Calu3 (cell line): ENCODE data around the gene PHF2. TPM values are rescaled to one million over a fixed set of nuclear protein-coding genes. Genes with fewer than 3 reads are reported as not detected.

Experiments
- BruUV-seq: library from RNA; stranded (reverse); fragments of 400-500 nt; replicated peaks from 2 replicates; lab custom pipeline; 2021; lab: Mats Ljungman, UMichigan
- CTCF ChIA-PET: fragments of 300-600 bp; sonication (Branson Sonifier 250); formaldehyde crosslinking; loops from one replicate; lab custom pipeline; 2022; ENCODE audit warnings: antibody characterized with exemption; lab: Charles Lee
- DNase-seq: peaks from one replicate; pipeline ENCODE4 v3.0.0; 2022
- H3K27ac Mint-ChIP-seq: one replicate; pipeline ENCODE4 v1.8.0; 2022; ENCODE audit warnings: mixed read lengths; ENCODE audit not compliant: unreplicated experiment
- H3K27me3 Mint-ChIP-seq: one replicate; pipeline ENCODE4 v1.8.0; 2022; ENCODE audit warnings: mixed read lengths; ENCODE audit not compliant: unreplicated experiment
- H3K36me3 Mint-ChIP-seq: one replicate; pipeline ENCODE4 v1.8.0; 2022; ENCODE audit warnings: mild to moderate bottlenecking, moderate library complexity, mixed read lengths; ENCODE audit not compliant: insufficient read depth, unreplicated experiment
- H3K4me1 Mint-ChIP-seq: one replicate; pipeline ENCODE4 v1.8.0; 2022; ENCODE audit warnings: mild to moderate bottlenecking, low read depth, mixed read lengths; ENCODE audit not compliant: unreplicated experiment
- H3K4me3 Mint-ChIP-seq: one replicate; pipeline ENCODE4 v1.8.0; 2022; ENCODE audit warnings: mild to moderate bottlenecking, low read depth, moderate library complexity, mixed read lengths; ENCODE audit not compliant: unreplicated experiment
- H3K9me3 Mint-ChIP-seq: one replicate; pipeline ENCODE4 v1.8.0; 2022; ENCODE audit warnings: low read depth, mixed read lengths; ENCODE audit not compliant: unreplicated experiment
- CTCF ChIP-seq: fragments of 200-600 bp; IDR thresholded peaks from one replicate; pipeline ENCODE4 v1.8.0; 2022; ENCODE audit warnings: antibody characterized with exemption; ENCODE audit not compliant: unreplicated experiment
- intact Hi-C: fragments of 100-400 bp; cut with micrococcal nuclease; formaldehyde crosslinking; loops from one replicate; pipeline ENCODE4 v1.10.0; 2022; ENCODE audit not compliant: unreplicated experiment
- total RNA-seq: library from RNA; stranded (reverse); gene quantifications from 2 replicates; pipeline ENCODE4 v1.2.3, GENCODE V29; 2022

Gene PHF2
- total RNA-seq, 1 experiment from 2014 or later, result 13.9 TPM

- CTCF ChIA-PET, result no interaction called here
- Mint-ChIP-seq H3K27me3 (no peaks in the 10 kb centered on the region), H3K4me3 (no peak overlapping the region), H3K9me3 (no peaks in the 10 kb centered on the region), H3K36me3 (peaks cover 5% of the 10 kb centered on the region), H3K4me1 (no peaks in the 10 kb centered on the region), H3K27ac (no peak overlapping the region)
- DNase-seq, result no peak
- no peak for TF ChIP-seq CTCF
- BruUV-seq, result no TSS peak
- intact Hi-C loops, result no loop called here
These were observed 34.6 kb upstream of the PHF2 start for GRCh38 chr9:93541581-93542349.

- CTCF ChIA-PET, result no interaction called here
- no peak overlapping the region for H3K27ac Mint-ChIP-seq
- DNase-seq, result no peak
- H3K27me3 Mint-ChIP-seq, result no peaks in the 10 kb centered on the region
- no peak overlapping the region for H3K4me3 Mint-ChIP-seq
- no TSS peak for BruUV-seq
- TF ChIP-seq CTCF, result no peak
- H3K4me1 Mint-ChIP-seq, result no peaks in the 10 kb centered on the region
- peaks cover 5% of the 10 kb centered on the region for H3K36me3 Mint-ChIP-seq
- intact Hi-C loops, result no loop called here
- no peaks in the 10 kb centered on the region for H3K9me3 Mint-ChIP-seq
These were observed 33.3 kb upstream of the PHF2 start for GRCh38 chr9:93543117-93543516.

GRCh38 chr9:93546356-93546755 is 30.0 kb upstream of the PHF2 start:
- DNase-seq, result no peak
- TF ChIP-seq CTCF, result no peak
- Mint-ChIP-seq H3K4me1 (no peaks in the 10 kb centered on the region), H3K4me3 (no peak overlapping the region), H3K9me3 (no peaks in the 10 kb centered on the region), H3K27ac (no peak overlapping the region), H3K27me3 (no peaks in the 10 kb centered on the region), H3K36me3 (no peaks in the 10 kb centered on the region)
- intact Hi-C loops, result no loop called here
- BruUV-seq, result no TSS peak
- CTCF ChIA-PET, result no interaction called here

- CTCF ChIA-PET, result no interaction called here
- DNase-seq, result no peak
- no peaks in the 10 kb centered on the region for H3K4me1 Mint-ChIP-seq
- no peak overlapping the region for H3K27ac Mint-ChIP-seq
- TF ChIP-seq CTCF, result no peak
- intact Hi-C loops, result no loop called here
- H3K4me3 Mint-ChIP-seq, result no peak overlapping the region
- H3K9me3 Mint-ChIP-seq, result no peaks in the 10 kb centered on the region
- no peaks in the 10 kb centered on the region for H3K27me3 Mint-ChIP-seq
- H3K36me3 Mint-ChIP-seq, result peaks cover 10% of the 10 kb centered on the region
- no TSS peak for BruUV-seq
These were observed 26.8 kb upstream of the PHF2 start for GRCh38 chr9:93549611-93550010.
